Ectodermal cell (in vitro differentiated cells): Measurements from ENCODE around the gene ORAI1.
"Not testable (repeated sequence)": the region's sequence is repeated elsewhere in the genome, so short reads cannot be mapped to it uniquely, and the experiment has no call there.

ENCODE experiments used
- H3K27ac ChIP-seq: 2 replicates; pipeline ENCODE4 v1.7.0; 2013; ENCODE audit warnings: mild to moderate bottlenecking, low read depth, low read length; ENCODE audit not compliant: insufficient read depth, poor library complexity, severe bottlenecking
- H3K27me3 ChIP-seq: 2 replicates; pipeline ENCODE4 v1.7.0; 2013; ENCODE audit warnings: mild to moderate bottlenecking, low read length; ENCODE audit not compliant: insufficient read depth, control insufficient read depth, poor library complexity, severe bottlenecking
- H3K36me3 ChIP-seq: one replicate; pipeline ENCODE4 v1.7.0; 2013; ENCODE audit warnings: low read length; ENCODE audit not compliant: control insufficient read depth, insufficient read depth
- H3K4me1 ChIP-seq: one replicate; pipeline ENCODE4 v1.7.0; 2013; ENCODE audit warnings: low read length; ENCODE audit not compliant: control insufficient read depth, insufficient read depth
- H3K4me3 ChIP-seq: 2 replicates; pipeline ENCODE4 v1.7.0; 2013; ENCODE audit warnings: low read depth, low read length, control low read depth; ENCODE audit not compliant: insufficient read depth
- H3K9me3 ChIP-seq: 2 replicates; pipeline ENCODE4 v1.7.0; 2013; ENCODE audit warnings: mild to moderate bottlenecking, low read length, moderate library complexity; ENCODE audit not compliant: control insufficient read depth
- WGBS, 2 experiments: methylation state at CpG; one replicate each; pipeline ENCODE4 v1.1.7; 2013; ENCODE audit warnings: missing lambda C conversion rate in 2 of 2; 5-methylcytosine and 5-hydroxymethylcytosine counted together

The ORAI1 gene

DNA sequence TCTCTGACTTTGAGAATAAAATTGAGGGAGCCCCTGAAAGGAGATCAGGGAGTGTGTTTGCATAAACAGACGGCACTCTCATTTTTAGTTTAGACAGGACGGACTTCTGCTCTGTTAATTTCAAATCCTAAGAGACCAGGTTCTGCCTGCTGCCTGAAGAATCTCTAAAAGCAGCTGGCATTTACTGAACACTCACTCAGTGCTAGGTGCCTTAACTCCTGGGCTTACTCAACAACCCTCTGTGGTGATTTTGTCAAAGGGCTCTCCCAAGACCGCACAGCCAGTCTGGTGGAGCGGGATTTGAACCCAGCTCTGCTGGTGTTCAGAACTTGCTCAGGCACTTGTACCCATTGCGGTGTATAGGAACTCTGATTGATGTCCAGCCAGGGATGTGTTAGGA lies 2.2 kb downstream of the ORAI1 start:
- no peak overlapping the region for H3K4me3 ChIP-seq
- no peak overlapping the region for H3K27ac ChIP-seq
- H3K4me1 ChIP-seq = peaks cover 31% of the 10 kb centered on the region
- H3K27me3 ChIP-seq = no peaks in the 10 kb centered on the region
- no peaks in the 10 kb centered on the region for H3K36me3 ChIP-seq
- H3K9me3 ChIP-seq = no peaks in the 10 kb centered on the region
- 92 to 97% methylated on average over 5 of the region's 5 CpGs for WGBS, 2 experiments

DNA sequence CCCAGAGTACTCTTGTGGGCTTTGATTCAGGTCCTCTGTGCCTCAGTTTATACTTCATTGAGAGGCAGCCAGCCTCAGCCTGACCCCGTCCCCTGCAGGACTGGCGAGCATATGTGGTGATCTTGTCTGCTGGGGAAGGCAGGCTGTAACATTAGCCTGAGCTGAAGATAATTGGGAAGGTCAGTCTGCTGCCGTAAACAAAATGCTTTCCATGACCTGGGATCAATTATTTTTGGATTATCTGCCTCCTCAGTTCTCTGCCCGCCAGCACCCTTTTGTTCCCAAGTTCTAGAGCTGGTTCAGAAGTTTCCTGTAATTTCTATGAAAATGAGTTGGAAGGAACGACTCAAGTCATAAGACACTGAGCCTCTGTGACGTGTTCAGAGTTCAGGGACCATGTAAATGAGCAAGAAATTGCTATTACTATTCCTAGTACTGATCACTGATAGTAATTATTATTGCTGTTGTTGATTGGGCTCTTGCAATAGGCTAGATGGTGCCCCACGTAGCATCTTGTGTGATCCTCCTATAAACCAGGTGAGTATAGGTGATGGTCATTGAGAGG lies 4.5 kb downstream of the ORAI1 start:
- Histone ChIP-seq H3K27ac (no peak overlapping the region), H3K4me1 (peaks cover 31% of the 10 kb centered on the region), H3K27me3 (no peaks in the 10 kb centered on the region), H3K4me3 (no peak overlapping the region), H3K36me3 (no peaks in the 10 kb centered on the region), H3K9me3 (no peaks in the 10 kb centered on the region)
- WGBS, 2 experiments = 88 to 95% methylated on average over 7 of the region's 7 CpGs

DNA sequence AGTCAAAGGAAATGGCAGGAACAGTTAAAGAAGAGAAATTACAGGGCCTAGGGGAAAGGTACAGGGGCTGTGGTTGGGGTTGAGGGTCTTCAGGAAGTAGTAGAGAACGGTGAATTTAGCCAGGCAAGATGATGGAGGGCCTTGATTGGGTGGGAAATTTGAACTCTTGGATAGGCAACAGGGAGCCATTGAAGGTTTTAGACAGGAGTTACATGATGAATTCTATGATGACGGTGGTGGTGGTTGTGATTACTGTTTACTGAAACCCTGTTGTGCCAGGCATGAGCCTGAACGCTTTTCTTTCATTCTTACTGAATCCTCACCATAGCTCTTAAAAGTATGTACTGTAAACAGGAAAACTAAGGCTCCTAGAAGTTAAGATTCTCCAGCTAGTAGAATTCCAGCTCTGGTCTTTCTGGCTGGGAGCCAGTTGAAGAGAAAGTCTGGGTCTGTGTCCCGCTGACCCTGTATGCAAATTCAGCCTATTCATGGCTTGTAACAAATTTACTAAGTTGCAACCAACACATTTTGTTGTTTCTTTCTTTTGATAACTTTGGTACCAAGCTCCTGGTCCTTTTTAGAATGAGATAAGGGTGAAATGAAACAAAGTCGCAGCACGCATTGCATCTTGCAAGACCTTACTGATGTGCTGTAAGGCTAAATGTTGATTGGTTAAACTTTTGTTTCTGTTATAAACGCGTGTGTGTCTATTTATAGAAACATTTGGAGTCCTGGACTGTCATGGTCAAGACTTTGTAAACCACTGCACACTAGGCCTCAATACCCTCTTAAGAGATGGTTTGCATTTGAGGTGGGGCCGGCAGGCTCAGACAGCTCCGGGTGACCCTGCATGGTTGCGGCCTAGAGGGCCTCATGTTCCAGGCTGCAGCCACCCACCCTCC lies 6.0 kb downstream of the ORAI1 start:
- Histone ChIP-seq H3K27ac (no peak overlapping the region), H3K9me3 (no peaks in the 10 kb centered on the region), H3K36me3 (no peaks in the 10 kb centered on the region), H3K27me3 (no peaks in the 10 kb centered on the region), H3K4me1 (peaks cover 31% of the 10 kb centered on the region), H3K4me3 (no peak overlapping the region)
- WGBS, 2 experiments = 86 to 87% methylated on average over 10 to 11 of the region's 11 CpGs

DNA sequence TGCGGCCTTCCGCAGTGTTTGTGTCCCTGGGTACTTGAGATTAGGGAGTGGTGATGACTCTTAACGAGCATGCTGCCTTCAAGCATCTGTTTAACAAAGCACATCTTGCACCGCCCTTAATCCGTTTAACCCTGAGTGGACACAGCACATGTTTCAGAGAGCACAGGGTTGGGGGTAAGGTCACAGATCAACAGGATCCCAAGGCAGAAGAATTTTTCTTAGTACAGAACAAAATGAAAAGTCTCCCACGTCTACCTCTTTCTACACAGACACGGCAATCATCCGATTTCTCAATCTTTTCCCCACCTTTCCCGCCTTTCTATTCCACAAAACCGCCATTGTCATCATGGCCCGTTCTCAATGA lies 7.5 kb downstream of the ORAI1 start:
- H3K9me3 ChIP-seq, H3K27ac ChIP-seq, H3K4me3 ChIP-seq, H3K36me3 ChIP-seq, H3K27me3 ChIP-seq: not testable (repeated sequence)
- no CpG with 5 or more reads among the region's 11 CpGs for WGBS, 2 experiments
- peaks cover 24% of the 10 kb centered on the region for H3K4me1 ChIP-seq

DNA sequence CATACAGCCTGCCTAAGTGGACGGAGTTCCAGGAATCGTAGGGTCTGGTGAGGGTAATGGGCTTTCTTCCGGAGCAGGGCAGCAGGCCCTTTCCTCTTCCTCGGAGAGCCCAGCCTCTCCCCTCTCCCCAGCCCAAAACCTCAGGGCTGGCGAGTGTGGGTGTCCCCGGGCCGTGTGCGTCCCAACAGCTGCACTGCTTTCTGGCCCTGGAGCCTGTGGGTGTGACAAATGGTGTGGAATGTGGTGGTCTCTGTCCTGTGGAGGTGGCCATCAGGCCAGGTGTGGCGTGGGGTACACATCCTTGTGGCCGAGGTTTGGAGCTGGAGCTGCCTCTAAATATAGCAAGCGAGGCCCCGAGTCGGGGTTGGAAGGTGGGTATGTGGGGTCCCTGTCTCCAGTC lies 8.5 kb downstream of the ORAI1 start:
- no peaks in the 10 kb centered on the region for H3K27me3 ChIP-seq
- no peaks in the 10 kb centered on the region for H3K9me3 ChIP-seq
- no peak overlapping the region for H3K27ac ChIP-seq
- no peak overlapping the region for H3K4me3 ChIP-seq
- 93 to 95% methylated on average over 13 of the region's 13 CpGs for WGBS, 2 experiments
- peaks cover 16% of the 10 kb centered on the region for H3K4me1 ChIP-seq
- no peaks in the 10 kb centered on the region for H3K36me3 ChIP-seq

DNA sequence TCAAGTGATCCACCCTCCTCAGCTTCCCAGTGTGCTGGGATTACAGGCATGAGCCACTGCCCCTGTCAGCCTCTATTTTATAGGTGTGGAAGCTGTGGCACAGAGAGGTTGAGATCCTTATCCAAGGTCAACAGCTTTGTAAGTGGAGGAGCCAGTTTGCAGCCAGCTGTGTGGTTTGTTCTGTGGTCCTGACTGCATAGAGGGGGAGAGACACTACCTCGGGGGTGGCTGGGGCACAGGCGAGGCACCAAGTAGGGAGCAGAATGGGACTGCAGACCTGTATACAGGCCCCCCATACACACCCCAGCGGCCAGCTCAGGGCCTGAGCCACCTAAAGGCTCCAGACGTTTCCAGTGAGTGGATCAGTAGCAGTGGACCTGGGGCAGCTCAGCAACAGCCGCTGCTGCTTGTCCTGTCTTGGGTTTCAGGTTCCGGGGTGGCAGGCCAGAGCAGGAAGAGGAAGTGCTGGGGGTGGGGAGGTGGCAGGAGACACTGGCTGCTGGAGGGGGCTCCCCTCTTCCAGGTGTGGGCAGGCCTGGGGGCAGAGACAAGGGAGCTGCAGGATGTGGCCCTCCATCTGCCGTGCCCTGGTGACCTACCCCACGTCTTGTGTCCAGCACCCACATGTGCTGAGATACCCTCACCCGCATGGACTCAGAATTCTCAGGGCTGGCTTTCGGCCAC lies 11.0 kb downstream of the ORAI1 start:
- Histone ChIP-seq H3K27me3 (no peaks in the 10 kb centered on the region), H3K27ac (no peak overlapping the region), H3K9me3 (no peaks in the 10 kb centered on the region), H3K4me1 (peaks cover 7% of the 10 kb centered on the region), H3K4me3 (no peak overlapping the region), H3K36me3 (no peaks in the 10 kb centered on the region)
- 85 to 89% methylated on average over 10 of the region's 10 CpGs for WGBS, 2 experiments

DNA sequence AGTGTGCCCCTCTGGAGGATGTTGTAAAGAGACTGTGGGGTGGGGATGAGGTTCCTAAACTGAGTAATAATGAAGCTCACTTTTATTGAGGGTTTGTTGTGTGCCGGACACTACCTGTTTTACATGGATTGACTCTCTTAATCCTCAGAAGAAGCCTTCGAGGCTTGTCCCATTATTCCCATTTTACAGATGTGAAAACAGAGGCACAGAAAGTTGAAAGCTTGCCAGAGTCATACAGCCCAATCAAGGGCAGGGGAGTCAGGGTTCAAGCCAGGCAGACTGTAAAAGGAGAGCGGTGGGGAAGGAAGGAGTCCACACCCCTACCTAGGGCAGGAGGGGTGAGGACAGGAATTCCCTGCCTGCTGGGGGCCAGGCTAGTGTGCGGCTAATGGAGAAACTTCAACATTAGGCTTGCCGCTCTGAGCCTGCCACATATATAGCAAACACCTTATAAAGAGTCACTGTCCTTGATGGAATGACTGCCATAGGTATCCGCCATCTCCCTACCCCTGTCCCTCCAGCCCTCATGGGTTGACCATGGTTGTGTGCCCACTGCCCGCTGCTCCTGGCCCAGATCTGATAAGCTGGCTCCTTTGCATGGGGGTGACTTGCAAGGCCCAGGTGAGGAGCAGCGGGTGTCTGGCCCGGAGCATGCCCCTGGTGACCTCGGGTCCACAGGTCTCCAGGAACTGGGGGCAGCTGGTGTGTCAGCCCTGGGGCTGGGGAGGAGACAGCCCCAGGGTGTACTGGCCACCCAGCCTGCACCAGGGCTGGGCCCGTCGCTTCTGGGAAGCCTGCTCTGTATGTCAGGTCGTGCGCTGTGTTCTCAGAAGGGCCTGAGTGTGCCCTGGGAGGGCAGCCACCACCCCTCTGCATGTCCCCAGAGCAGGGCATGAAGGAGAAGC lies 12.2 kb downstream of the ORAI1 start:
- H3K4me3 ChIP-seq = no peak overlapping the region
- H3K27ac ChIP-seq = no peak overlapping the region
- H3K27me3 ChIP-seq = no peaks in the 10 kb centered on the region
- no peaks in the 10 kb centered on the region for H3K4me1 ChIP-seq
- no peaks in the 10 kb centered on the region for H3K9me3 ChIP-seq
- H3K36me3 ChIP-seq = no peaks in the 10 kb centered on the region
- 91% methylated on average over 14 of the region's 14 CpGs for WGBS, 2 experiments

DNA sequence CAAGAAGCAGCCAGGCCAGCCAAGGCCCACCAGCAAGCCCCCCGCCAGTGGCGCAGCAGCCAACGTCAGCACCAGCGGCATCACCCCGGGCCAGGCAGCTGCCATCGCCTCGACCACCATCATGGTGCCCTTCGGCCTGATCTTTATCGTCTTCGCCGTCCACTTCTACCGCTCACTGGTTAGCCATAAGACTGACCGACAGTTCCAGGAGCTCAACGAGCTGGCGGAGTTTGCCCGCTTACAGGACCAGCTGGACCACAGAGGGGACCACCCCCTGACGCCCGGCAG lies 15.0 kb downstream of the ORAI1 start:
- no peak overlapping the region for H3K4me3 ChIP-seq
- WGBS, 2 experiments = 97% methylated on average over 18 of the region's 18 CpGs
- H3K9me3 ChIP-seq = no peaks in the 10 kb centered on the region
- no peak overlapping the region for H3K27ac ChIP-seq
- no peaks in the 10 kb centered on the region for H3K27me3 ChIP-seq
- H3K4me1 ChIP-seq = no peaks in the 10 kb centered on the region
- no peaks in the 10 kb centered on the region for H3K36me3 ChIP-seq

DNA sequence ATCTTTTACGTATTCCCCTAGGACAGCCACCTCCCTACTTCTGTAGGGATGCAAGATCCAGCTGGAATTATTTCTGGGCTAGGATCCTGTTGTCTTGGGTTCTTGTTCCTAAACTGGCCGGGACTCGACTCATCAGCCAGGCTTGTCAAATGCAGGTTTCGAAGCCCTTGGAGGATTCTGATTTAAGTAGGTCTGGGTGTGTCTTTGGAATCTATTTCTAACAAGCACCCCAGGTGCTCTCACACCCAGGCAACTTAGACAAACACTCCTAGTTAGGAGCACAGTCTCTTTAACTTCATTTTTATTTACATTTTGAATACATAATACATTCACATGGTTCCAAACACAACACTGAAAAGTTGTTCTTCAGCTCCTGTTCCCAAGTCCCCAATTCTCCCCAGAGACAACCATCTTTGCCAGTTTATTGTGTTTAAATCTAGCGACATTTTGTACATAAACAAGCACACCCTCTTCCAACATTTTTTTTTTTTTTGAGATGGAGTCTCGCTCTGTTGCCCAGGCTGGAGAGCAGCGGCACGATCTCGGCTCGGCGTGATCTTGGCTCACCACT lies 22.2 kb downstream of the ORAI1 start:
- Histone ChIP-seq H3K9me3 (no peaks in the 10 kb centered on the region), H3K36me3 (no peaks in the 10 kb centered on the region), H3K27me3 (no peaks in the 10 kb centered on the region), H3K4me3 (no peak overlapping the region), H3K4me1 (no peaks in the 10 kb centered on the region), H3K27ac (no peak overlapping the region)
- 93 to 96% methylated on average over 11 of the region's 11 CpGs for WGBS, 2 experiments
